OCI-LY3 (cell line): ENCODE measurements around the gene RAC3.

Experiments used
- H2AFZ ChIP-seq: fragments of 200-600, 300-600 bp; shearing (Covaris generic); 2 replicates; pipeline ENCODE4 v1.6.0; 2014; ENCODE audit warnings: antibody characterized with exemption, low read depth, low read length
- H3K27ac ChIP-seq: fragments of 200-600, 300-600 bp; sonication (generic); 2 replicates; pipeline ENCODE4 v1.5.1; 2014; ENCODE audit warnings: mild to moderate bottlenecking, low read length, moderate library complexity, mixed read lengths
- H3K27me3 ChIP-seq: fragments of 200-600, 300-600 bp; sonication (generic); 2 replicates; pipeline ENCODE4 v1.6.1; 2014; ENCODE audit warnings: low read depth, low read length, mixed read lengths
- H3K36me3 ChIP-seq: fragments of 200-600, 300-600 bp; sonication (generic); replicated peaks from 2 replicates; pipeline ENCODE3; 2014; ENCODE audit warnings: low read depth, low read length, mixed read lengths
- H3K4me1 ChIP-seq: fragments of 300-600, 200-600 bp; sonication (generic); 2 replicates; pipeline ENCODE4 v1.6.1; 2014; ENCODE audit warnings: low read length, mixed read lengths
- H3K4me2 ChIP-seq: fragments of 200-600, 300-600 bp; sonication (generic); 2 replicates; pipeline ENCODE4 v1.6.1; 2014; ENCODE audit warnings: low read length, mixed read lengths
- H3K4me3 ChIP-seq: fragments of 300-600, 200-600 bp; sonication (generic); 2 replicates; pipeline ENCODE4 v1.5.1; 2014; ENCODE audit warnings: antibody characterized with exemption, mild to moderate bottlenecking, low read length, moderate library complexity
- H3K79me2 ChIP-seq: fragments of 300-600, 200-600 bp; shearing (Covaris generic); 2 replicates; pipeline ENCODE4 v1.6.1; 2014; ENCODE audit warnings: mild to moderate bottlenecking, low read length, mixed read lengths
- H3K9ac ChIP-seq: fragments of 300-600, 200-600 bp; shearing (Covaris generic); 2 replicates; pipeline ENCODE4 v1.6.0; 2014; ENCODE audit warnings: mild to moderate bottlenecking, low read length, moderate library complexity
- H3K9me3 ChIP-seq: fragments of 200-600, 300-600 bp; shearing (Covaris generic); 2 replicates; pipeline ENCODE4 v1.6.1; 2014; ENCODE audit warnings: low read length, mixed read lengths; ENCODE audit not compliant: insufficient read depth
- H4K20me1 ChIP-seq: fragments of 200-600, 300-600 bp; sonication (generic); 2 replicates; pipeline ENCODE4 v1.6.1; 2016; ENCODE audit warnings: low read length, mixed read lengths; ENCODE audit not compliant: insufficient read depth
- EZH2phosphoT487 ChIP-seq: fragments of 200-600 bp; shearing (Covaris generic); IDR thresholded peaks from 2 replicates; pipeline ENCODE4 v1.6.1; 2018; ENCODE audit warnings: antibody characterized with exemption, mixed run types, low read depth
- TF ChIP-seq, protein P1 (sequence below): fragments of 200-600, 300-600 bp; sonication (generic); IDR thresholded peaks from 2 replicates; pipeline ENCODE4 v1.5.1; 2014; ENCODE audit warnings: antibody characterized with exemption, low read length, low read depth

RAC3 gene

DNA sequence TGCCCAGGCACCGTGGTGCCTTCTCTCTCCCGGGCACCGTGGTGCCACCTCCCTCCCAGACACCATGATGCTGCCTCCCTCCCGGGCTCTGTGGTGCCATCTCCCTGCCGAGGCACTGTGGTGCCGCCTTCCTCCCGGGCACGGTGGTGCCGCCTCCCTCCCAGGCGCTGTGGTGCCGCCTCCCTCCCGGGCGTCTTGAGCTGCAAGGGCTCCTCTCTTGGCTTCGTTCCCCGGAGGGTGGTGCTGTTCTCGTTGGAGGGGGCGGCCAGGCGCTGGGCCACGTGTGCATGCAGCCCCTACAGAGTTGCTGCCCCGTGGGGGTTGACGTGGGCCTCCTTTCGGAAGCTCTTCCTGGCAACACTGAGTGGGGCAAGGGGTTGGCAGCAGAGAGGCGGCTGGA, 17.0 kb upstream of the RAC3 start:
- Histone ChIP-seq H3K36me3 (no peaks in the 10 kb centered on the region), H3K27me3 (no peaks in the 10 kb centered on the region), H3K4me1 (0 out of 2 replicates have a peak, but pooled peaks cover 3% of the 10 kb centered on the region), H3K4me3 (no peak overlapping the region), H3K4me2 (no peak overlapping the region), H3K79me2 (no peaks in the 10 kb centered on the region), H3K9me3 (no peaks in the 10 kb centered on the region), H4K20me1 (no peaks in the 10 kb centered on the region), H2AFZ (no peak overlapping the region), H3K9ac (no peak overlapping the region), H3K27ac (no peak overlapping the region)
- TF ChIP-seq EZH2phosphoT487: no peak
- TF ChIP-seq, protein P1, sequence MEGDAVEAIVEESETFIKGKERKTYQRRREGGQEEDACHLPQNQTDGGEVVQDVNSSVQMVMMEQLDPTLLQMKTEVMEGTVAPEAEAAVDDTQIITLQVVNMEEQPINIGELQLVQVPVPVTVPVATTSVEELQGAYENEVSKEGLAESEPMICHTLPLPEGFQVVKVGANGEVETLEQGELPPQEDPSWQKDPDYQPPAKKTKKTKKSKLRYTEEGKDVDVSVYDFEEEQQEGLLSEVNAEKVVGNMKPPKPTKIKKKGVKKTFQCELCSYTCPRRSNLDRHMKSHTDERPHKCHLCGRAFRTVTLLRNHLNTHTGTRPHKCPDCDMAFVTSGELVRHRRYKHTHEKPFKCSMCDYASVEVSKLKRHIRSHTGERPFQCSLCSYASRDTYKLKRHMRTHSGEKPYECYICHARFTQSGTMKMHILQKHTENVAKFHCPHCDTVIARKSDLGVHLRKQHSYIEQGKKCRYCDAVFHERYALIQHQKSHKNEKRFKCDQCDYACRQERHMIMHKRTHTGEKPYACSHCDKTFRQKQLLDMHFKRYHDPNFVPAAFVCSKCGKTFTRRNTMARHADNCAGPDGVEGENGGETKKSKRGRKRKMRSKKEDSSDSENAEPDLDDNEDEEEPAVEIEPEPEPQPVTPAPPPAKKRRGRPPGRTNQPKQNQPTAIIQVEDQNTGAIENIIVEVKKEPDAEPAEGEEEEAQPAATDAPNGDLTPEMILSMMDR: no peak

DNA sequence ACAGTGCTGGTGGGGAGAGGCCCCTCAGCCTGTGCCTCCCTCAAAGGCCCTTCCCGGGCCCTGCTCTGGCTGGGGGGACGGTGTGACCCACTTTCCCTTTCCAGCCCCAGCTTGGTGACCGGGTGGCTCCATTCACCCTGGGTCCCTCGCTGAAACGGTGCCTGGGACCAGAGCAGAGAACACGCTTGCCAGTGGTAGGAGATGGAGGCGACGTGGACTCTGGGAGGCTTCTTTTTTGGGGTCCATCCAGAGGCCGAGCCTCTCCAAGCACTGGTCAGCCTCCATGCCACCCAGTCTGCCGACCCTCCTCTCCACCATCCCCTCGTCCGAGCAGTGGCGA, 16.5 kb upstream of the RAC3 start:
- Histone ChIP-seq H3K79me2 (no peaks in the 10 kb centered on the region), H3K9me3 (no peaks in the 10 kb centered on the region), H3K27me3 (no peaks in the 10 kb centered on the region), H3K9ac (no peak overlapping the region), H3K4me2 (no peak overlapping the region), H4K20me1 (no peaks in the 10 kb centered on the region), H2AFZ (no peak overlapping the region), H3K36me3 (no peaks in the 10 kb centered on the region), H3K27ac (no peak overlapping the region), H3K4me1 (0 out of 2 replicates have a peak, but pooled peaks cover 3% of the 10 kb centered on the region), H3K4me3 (no peak overlapping the region)
- TF ChIP-seq EZH2phosphoT487: no peak
- TF ChIP-seq, protein P1: no peak

DNA sequence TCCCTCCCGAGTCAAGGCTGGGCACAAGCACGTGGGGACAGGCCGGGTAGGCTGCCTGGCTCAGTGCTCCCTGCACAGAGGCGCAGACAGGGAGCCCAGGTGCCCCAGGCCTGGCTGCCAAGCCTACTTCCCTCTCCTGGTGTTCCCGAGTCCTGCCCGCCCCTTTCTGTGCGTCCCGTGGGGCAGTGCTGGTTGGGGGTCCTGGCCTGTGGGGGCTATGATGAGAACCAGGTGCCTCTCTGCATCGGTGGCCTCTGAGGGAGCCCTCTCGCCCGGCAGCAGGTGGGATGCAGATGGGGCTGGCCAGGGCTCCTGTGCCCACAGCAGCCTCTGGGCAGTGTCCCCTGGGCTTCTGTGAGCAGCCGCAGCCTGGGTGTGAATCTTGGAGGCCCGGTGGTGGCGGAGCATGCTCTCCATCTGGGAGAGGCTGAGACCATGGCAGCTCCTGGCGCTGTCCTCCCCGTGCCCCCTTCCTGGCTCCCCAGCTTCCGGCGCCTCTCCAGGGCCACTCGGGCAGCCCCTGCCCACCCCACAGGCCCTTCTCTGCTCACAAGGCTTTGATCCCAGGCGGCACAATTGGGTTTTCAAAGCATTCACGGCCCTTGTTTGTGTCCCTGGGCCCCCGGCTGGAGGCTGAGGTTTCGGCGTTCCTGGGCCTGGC, 16.0 kb upstream of the RAC3 start:
- Histone ChIP-seq H3K27ac (no peak overlapping the region), H3K4me2 (no peak overlapping the region), H3K4me1 (0 out of 2 replicates have a peak, but pooled peaks cover 3% of the 10 kb centered on the region), H3K79me2 (no peaks in the 10 kb centered on the region), H3K36me3 (no peaks in the 10 kb centered on the region), H4K20me1 (peaks cover 4% of the 10 kb centered on the region; the same call in 1 of the 2 replicates), H3K9me3 (no peaks in the 10 kb centered on the region), H3K27me3 (no peaks in the 10 kb centered on the region), H3K4me3 (no peak overlapping the region), H3K9ac (no peak overlapping the region), H2AFZ (no peak overlapping the region)
- TF ChIP-seq, protein P1: no peak
- no peak for TF ChIP-seq EZH2phosphoT487

DNA sequence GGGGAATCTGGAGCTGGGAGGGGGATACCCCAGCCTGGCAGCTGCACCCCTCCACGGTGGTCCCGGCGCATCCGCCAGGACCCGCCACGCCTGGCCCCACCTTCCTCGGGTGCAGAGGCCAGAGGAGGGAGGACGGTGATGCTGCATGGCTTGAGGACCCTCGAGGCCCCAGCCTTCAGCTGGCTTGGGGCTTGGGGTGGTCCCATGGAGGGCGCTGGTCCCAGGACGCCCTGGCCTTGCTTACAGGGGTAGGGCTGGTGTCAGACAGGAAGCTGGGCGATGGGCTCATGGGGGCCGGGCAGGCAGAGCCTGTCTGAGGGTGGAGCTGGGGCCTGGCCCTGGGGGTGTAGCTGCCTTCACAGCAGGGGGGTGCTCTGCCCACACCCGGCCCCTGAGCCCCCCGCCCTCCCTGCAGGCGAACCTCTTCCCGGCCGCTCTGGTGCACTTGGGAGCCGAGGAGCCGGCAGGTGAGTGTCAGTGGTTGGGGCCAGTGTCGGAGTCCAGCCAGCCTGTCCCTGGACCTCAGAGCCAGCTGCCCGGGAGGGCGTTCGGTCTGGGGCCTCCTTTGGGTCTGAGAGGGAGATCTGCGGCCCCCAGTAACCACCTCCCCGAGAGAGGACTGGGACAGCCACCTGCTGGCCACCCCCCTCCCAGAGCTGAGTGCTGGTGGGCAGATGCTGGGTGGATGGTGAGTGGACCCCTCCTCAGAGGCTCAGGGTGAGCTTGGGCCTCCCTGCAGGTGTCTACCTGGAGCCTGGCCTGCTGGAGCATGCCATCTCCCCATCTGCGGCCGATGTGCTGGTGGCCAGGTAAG, 15.2 kb upstream of the RAC3 start:
- Histone ChIP-seq H3K4me3 (no peak overlapping the region), H3K27me3 (no peaks in the 10 kb centered on the region), H3K79me2 (peaks cover 1% of the 10 kb centered on the region; the same call in 1 of the 2 replicates), H2AFZ (no peak overlapping the region), H3K36me3 (no peaks in the 10 kb centered on the region), H3K4me1 (peaks cover 4% of the 10 kb centered on the region), H3K9ac (no peak overlapping the region), H4K20me1 (peaks cover 11% of the 10 kb centered on the region), H3K27ac (no peak overlapping the region), H3K9me3 (no peaks in the 10 kb centered on the region), H3K4me2 (no peak overlapping the region)
- no peak for TF ChIP-seq EZH2phosphoT487
- TF ChIP-seq, protein P1: no peak
